A549 (cell line): ENCODE data around the gene AP2A2. TPM values are rescaled to one million over a fixed set of nuclear protein-coding genes. Genes with fewer than 3 reads are reported as not detected.

Source experiments
- ATAC-seq, 2 experiments: fragments of 200-7000 bp in 1 of 2; fragments of >200 bp in 1 of 2; cut with Nextera tagmentation in 1 of 2; cut with Tn5 transposase in 1 of 2; 3 replicates each; pipeline versions ENCODE4 v1.8.0 to v1.9.1; 2018 to 2020; ENCODE audit warnings: mild to moderate bottlenecking in 1 of 2, moderate library complexity in 1 of 2
- CTCF ChIA-PET: fragments of 300-600 bp; sonication (Branson Sonifier 250); formaldehyde crosslinking; extraction: SDS; loops from one replicate; lab custom pipeline; 2021; ENCODE audit warnings: antibody characterized with exemption, inconsistent platforms; lab: Yijun Ruan, JAX
- POLR2A ChIA-PET: fragments of 350-600 bp; formaldehyde crosslinking; extraction: SDS; loops from one replicate; lab custom pipeline; 2021; ENCODE audit warnings: antibody characterized with exemption, inconsistent platforms; lab: Yijun Ruan, JAX
- DNase-seq, 2 experiments: peaks; one replicate each; pipeline versions ENCODE4 v3.0.0 to v3.0.0-alpha.2; 2011 to 2016; ENCODE audit warnings: low read depth in 1 of 2, low spot score in 1 of 2
- FAIRE-seq: peaks from 2 replicates; lab custom pipeline; 2011; peaks lifted over from hg19 to GRCh38; lab: Jason Lieb, UNC
- H3K27ac ChIP-seq, 2 experiments: fragments of >200 bp; sonication (Bioruptor Twin); formaldehyde crosslinking; 3 replicates each; pipeline ENCODE4 v1.5.1; 2016 to 2017
- H3K4me1 ChIP-seq: fragments of >200 bp; sonication (Bioruptor Twin); formaldehyde crosslinking; 3 replicates; pipeline ENCODE4 v1.6.1; 2016
- H3K4me2 ChIP-seq: fragments of >200 bp; sonication (Bioruptor Twin); formaldehyde crosslinking; 3 replicates; pipeline ENCODE4 v1.6.1; 2016
- H3K4me3 ChIP-seq: fragments of >200 bp; sonication (Bioruptor Twin); formaldehyde crosslinking; 3 replicates; pipeline ENCODE4 v1.5.1; 2016
- H3K9me3 ChIP-seq: fragments of >200 bp; sonication (Bioruptor Twin); formaldehyde crosslinking; 3 replicates; pipeline ENCODE4 v1.6.1; 2016
- CBX2 ChIP-seq: fragments of 200-600 bp; sonication (generic); IDR thresholded peaks from 2 replicates; pipeline ENCODE4 v1.6.1; 2016; ENCODE audit warnings: low read depth, mild to moderate bottlenecking, borderline replicate concordance
- CEBPB ChIP-seq, 2 experiments: fragments of >200 bp in 1 of 2; sonication (Bioruptor Twin) in 1 of 2; formaldehyde crosslinking in 1 of 2; IDR thresholded peaks; 2 replicates each; pipeline ENCODE4 v1.6.1; 2012 to 2016
- CHD2 ChIP-seq: fragments of 150-350 bp; IDR thresholded peaks from 2 replicates; pipeline ENCODE4 v1.6.1; 2014; ENCODE audit warnings: low read length; ENCODE audit not compliant: partially characterized antibody
- FOSB ChIP-seq: fragments of 250-450 bp; sonication (Bioruptor Pico); IDR thresholded peaks from 2 replicates; pipeline ENCODE4 v1.5.0; 2020; ENCODE audit warnings: mild to moderate bottlenecking, moderate library complexity
- HOXB13 ChIP-seq: fragments of 250-450 bp; sonication (Bioruptor Pico); IDR thresholded peaks from 2 replicates; pipeline ENCODE4 v1.5.0; 2020; ENCODE audit warnings: low read depth, mild to moderate bottlenecking, moderate library complexity
- JUNB ChIP-seq: fragments of >200 bp; sonication (Bioruptor Twin); formaldehyde crosslinking; IDR thresholded peaks from 2 replicates; pipeline ENCODE4 v1.6.1; 2016
- KDM1A ChIP-seq: fragments of 200-600 bp; sonication (generic); IDR thresholded peaks from 2 replicates; pipeline ENCODE4 v1.6.1; 2016; ENCODE audit warnings: low read depth, mild to moderate bottlenecking
- KDM5A ChIP-seq: fragments of 200-600 bp; sonication (generic); IDR thresholded peaks from 2 replicates; pipeline ENCODE4 v1.6.1; 2016; ENCODE audit warnings: antibody characterized with exemption, mild to moderate bottlenecking
- MAFK ChIP-seq: fragments of 450-650 bp; IDR thresholded peaks from 2 replicates; pipeline ENCODE4 v1.6.1; 2014; ENCODE audit not compliant: partially characterized antibody
- MAZ ChIP-seq: fragments of 150-350 bp; IDR thresholded peaks from 2 replicates; pipeline ENCODE4 v1.6.1; 2014; ENCODE audit warnings: antibody characterized with exemption, low read depth, low read length, borderline replicate concordance
- NPAS2 ChIP-seq: fragments of 250-450 bp; sonication (Bioruptor Pico); IDR thresholded peaks from 2 replicates; pipeline ENCODE4 v1.8.0; 2022; ENCODE audit warnings: mild to moderate bottlenecking, moderate library complexity, borderline replicate concordance
- PHF8 ChIP-seq: fragments of 200-600 bp; sonication (generic); IDR thresholded peaks from 2 replicates; pipeline ENCODE4 v1.6.1; 2016; ENCODE audit warnings: low read depth, mild to moderate bottlenecking, antibody characterized with exemption, moderate library complexity, borderline replicate concordance
- POLR2A ChIP-seq: IDR thresholded peaks from 2 replicates; pipeline ENCODE4 v1.6.1; 2012; ENCODE audit warnings: mild to moderate bottlenecking, low read length
- POLR2AphosphoS2 ChIP-seq: conservative IDR thresholded peaks from 2 replicates; pipeline ENCODE4 v1.6.1; 2012; ENCODE audit warnings: low read length, improper control_type of control experiment, inconsistent platforms
- RAD21 ChIP-seq, 2 experiments: fragments of >200 bp in 1 of 2; sonication (Bioruptor Twin) in 1 of 2; formaldehyde crosslinking in 1 of 2; IDR thresholded peaks in 1 of 2; conservative IDR thresholded peaks in 1 of 2; 2 replicates in 1 of 2; 3 replicates in 1 of 2; pipeline ENCODE4 v1.6.1; 2012 to 2018; ENCODE audit warnings: inconsistent platforms in 1 of 2
- RARB ChIP-seq: fragments of 250-450 bp; sonication (Bioruptor Pico); IDR thresholded peaks from 2 replicates; pipeline ENCODE4 v1.8.0; 2021; ENCODE audit warnings: mild to moderate bottlenecking, moderate library complexity
- RFX5 ChIP-seq: fragments of 450-650 bp; IDR thresholded peaks from 2 replicates; pipeline ENCODE4 v1.7.1; 2014; ENCODE audit warnings: antibody characterized with exemption, mild to moderate bottlenecking, moderate library complexity
- SMC3 ChIP-seq: fragments of >200 bp; sonication (Bioruptor Twin); formaldehyde crosslinking; IDR thresholded peaks from 3 replicates; pipeline ENCODE4 v1.6.1; 2018; ENCODE audit warnings: inconsistent platforms
- ZC3H11A ChIP-seq: fragments of 450-650 bp; IDR thresholded peaks from 2 replicates; pipeline ENCODE4 v1.6.1; 2014; ENCODE audit warnings: antibody characterized with exemption, mild to moderate bottlenecking
- ZFP36 ChIP-seq: fragments of 450-650 bp; IDR thresholded peaks from 2 replicates; pipeline ENCODE4 v1.6.1; 2014; ENCODE audit warnings: borderline replicate concordance; ENCODE audit not compliant: partially characterized antibody
- ZNF302 ChIP-seq: fragments of 250-450 bp; sonication (Bioruptor Pico); IDR thresholded peaks from 2 replicates; pipeline ENCODE4 v1.9.0; 2021; ENCODE audit warnings: inconsistent platforms, mild to moderate bottlenecking, moderate library complexity
- ZSCAN20 ChIP-seq: fragments of 250-450 bp; sonication (Bioruptor Pico); IDR thresholded peaks from 2 replicates; pipeline ENCODE4 v1.8.0; 2022; ENCODE audit warnings: mild to moderate bottlenecking, moderate library complexity
- WGBS: methylation state at CpG from one replicate; pipeline ENCODE4 v1.1.6; 2017; ENCODE audit errors: missing lambda C conversion rate; 5-methylcytosine and 5-hydroxymethylcytosine counted together
- polyA plus RNA-seq, 4 experiments: library from polyadenylated mRNA; depleted of rRNA in 3 of 4; stranded (reverse); fragments of >200 nt; fragmentation: RNase III in 1 of 4; extraction: RNeasy Plus Mini Kit Qiagen cat#74134 plus additional on column Dnase treatment in 1 of 4; gene quantifications; 2 replicates in 3 of 4; 3 replicates in 1 of 4; pipeline ENCODE4 v1.2.3, GENCODE V29; 2011 to 2017
- TF ChIP-seq, protein P1 (sequence below): fragments of >200 bp; sonication (Bioruptor Twin); formaldehyde crosslinking; IDR thresholded peaks from 2 replicates; pipeline ENCODE4 v1.6.1; 2016
- TF ChIP-seq, protein P2 (sequence below): fragments of 200-600 bp; sonication (generic); IDR thresholded peaks from 2 replicates; pipeline ENCODE4 v1.6.1; 2016; ENCODE audit warnings: antibody characterized with exemption, mild to moderate bottlenecking, moderate library complexity
- TF ChIP-seq, protein P3 (sequence below): fragments of 150-350 bp; IDR thresholded peaks from 2 replicates; pipeline ENCODE4 v1.6.1; 2014; ENCODE audit warnings: low read depth, mild to moderate bottlenecking, low read length
- TF ChIP-seq, protein P4 (sequence below): IDR thresholded peaks from 2 replicates; pipeline ENCODE4 v1.6.1; 2012

AP2A2 gene
- polyA plus RNA-seq, 2 of the 4 experiments (the other 2 are of a cell fraction): 39.4 to 60.4 TPM

DNA sequence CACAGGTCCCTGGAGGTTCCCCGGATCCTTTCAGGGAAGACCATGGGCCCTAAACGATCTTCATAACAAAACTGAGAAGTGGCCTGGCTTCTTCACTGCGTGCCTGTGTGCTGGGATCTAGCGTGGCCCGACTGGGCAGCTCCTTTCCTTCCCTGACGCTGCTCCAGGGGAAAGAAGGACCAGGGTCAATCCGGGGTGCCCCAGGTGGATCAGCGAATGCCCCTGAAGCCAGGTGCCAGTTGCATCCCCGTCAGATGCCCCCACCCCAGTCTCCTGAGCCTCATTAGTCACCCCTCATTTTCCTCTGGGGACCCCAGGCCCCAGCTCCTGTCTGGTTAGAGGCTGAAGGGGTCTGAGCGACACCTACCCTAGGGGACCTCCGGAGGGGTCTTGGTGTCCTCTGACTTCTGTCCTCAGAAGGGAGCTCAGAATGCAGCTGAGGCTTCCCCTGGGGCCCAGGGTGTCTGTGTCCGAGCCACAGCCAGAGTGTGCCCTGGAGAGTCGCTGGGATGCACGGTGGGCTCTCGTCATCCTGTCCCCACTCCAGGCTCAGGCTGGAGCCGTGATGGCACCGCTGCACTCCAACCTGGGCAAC is 129.5 kb downstream of the AP2A2 start:
- DNase-seq (no peak), FAIRE-seq (no peak), ATAC-seq (no peak)
- POLR2A ChIA-PET: no interaction called here
- CTCF ChIA-PET: interaction anchor here (1.0 to 2.2 kb wide), 3 partner anchors 130 to 207 kb away, joined by 4 to 9 read pairs (median 5); no protein-coding TSS in a partner anchor
- Histone ChIP-seq H3K4me1 (peaks cover 49% of the 10 kb centered on the region), H3K9me3 (no peaks in the 10 kb centered on the region), H3K4me3 (no peak overlapping the region), H3K4me2 (no peak overlapping the region), H3K27ac (peak overlapping the region in 1 of 2 experiments; percentile 81; a peak in 5 of 6 replicates)
- TF ChIP-seq CBX2 (no peak), RARB (CRISPR knock-in tag) (no peak), KDM5A (no peak), MAZ (no peak), CEBPB (IDR thresholded peaks at IDR 0.05) (no peak), ZSCAN20 (CRISPR knock-in tag) (no peak), JUNB (no peak), ZC3H11A (no peak), ZNF302 (CRISPR knock-in tag) (no peak), RFX5 (no peak), SMC3 (no peak), CHD2 (no peak), POLR2A (no peak)
- TF ChIP-seq, protein P1, sequence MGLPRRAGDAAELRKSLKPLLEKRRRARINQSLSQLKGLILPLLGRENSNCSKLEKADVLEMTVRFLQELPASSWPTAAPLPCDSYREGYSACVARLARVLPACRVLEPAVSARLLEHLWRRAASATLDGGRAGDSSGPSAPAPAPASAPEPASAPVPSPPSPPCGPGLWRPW: no peak
- TF ChIP-seq, protein P2, sequence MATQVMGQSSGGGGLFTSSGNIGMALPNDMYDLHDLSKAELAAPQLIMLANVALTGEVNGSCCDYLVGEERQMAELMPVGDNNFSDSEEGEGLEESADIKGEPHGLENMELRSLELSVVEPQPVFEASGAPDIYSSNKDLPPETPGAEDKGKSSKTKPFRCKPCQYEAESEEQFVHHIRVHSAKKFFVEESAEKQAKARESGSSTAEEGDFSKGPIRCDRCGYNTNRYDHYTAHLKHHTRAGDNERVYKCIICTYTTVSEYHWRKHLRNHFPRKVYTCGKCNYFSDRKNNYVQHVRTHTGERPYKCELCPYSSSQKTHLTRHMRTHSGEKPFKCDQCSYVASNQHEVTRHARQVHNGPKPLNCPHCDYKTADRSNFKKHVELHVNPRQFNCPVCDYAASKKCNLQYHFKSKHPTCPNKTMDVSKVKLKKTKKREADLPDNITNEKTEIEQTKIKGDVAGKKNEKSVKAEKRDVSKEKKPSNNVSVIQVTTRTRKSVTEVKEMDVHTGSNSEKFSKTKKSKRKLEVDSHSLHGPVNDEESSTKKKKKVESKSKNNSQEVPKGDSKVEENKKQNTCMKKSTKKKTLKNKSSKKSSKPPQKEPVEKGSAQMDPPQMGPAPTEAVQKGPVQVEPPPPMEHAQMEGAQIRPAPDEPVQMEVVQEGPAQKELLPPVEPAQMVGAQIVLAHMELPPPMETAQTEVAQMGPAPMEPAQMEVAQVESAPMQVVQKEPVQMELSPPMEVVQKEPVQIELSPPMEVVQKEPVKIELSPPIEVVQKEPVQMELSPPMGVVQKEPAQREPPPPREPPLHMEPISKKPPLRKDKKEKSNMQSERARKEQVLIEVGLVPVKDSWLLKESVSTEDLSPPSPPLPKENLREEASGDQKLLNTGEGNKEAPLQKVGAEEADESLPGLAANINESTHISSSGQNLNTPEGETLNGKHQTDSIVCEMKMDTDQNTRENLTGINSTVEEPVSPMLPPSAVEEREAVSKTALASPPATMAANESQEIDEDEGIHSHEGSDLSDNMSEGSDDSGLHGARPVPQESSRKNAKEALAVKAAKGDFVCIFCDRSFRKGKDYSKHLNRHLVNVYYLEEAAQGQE: no peak
- WGBS: 93% methylated on average over 16 of the region's 17 CpGs

DNA sequence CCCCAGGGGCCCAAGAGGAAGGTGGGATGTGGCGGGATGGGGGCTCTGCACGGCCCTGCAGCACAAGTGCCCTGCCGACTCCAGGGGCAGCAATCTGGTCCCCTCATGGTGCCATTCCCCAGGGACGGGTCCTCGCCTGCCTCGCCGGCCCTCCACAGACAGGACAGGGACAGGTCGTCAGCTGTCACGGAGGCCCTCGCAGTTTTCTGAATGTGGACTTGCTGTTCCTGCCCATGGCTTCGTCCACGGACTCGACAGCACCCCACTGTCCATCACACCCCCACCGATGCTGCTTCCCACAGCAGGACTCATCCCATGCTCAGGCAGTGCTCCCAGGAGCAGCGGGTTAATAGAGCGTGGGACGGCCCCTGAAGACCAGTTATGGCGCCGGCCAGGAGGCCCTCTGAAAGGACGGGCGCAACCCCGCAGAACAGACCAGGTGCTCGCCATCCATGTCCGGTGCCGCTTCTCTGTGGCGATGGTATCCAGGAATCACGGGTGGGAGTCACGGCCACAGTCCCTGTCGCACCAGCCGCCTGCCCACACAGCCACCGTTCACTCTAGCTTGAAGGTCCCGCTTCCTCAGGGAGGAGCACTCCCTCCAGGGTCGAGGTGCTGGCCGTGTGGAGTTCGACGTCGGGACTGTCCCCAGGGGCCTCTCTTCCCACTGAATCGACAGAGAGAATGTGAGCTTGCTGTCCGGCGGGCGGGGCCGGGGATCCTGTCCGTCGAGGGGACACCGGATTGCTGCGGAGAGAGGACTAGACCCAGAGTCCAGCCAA is 130.5 kb downstream of the AP2A2 start:
- H3K9me3 ChIP-seq: no peaks in the 10 kb centered on the region
- no peak overlapping the region; a peak in 1 of 6 replicates for H3K27ac ChIP-seq
- H3K4me1 ChIP-seq: peaks cover 53% of the 10 kb centered on the region
- WGBS: 87% methylated on average over 42 of the region's 46 CpGs
- ChIA-PET POLR2A (no interaction called here), CTCF (interaction anchor here (1.1 to 1.8 kb wide), 3 partner anchors 131 to 208 kb away, joined by 4 to 5 read pairs (median 4); no protein-coding TSS in a partner anchor)
- TF ChIP-seq ZFP36 (no peak), FOSB (no peak), RAD21 (conservative IDR thresholded peaks at IDR 0.05 in 1 of 2, IDR thresholded peaks at IDR 0.05 in 1 of 2) (no peak), HOXB13 (CRISPR knock-in tag) (no peak), CHD2 (no peak), NPAS2 (no peak), POLR2AphosphoS2 (no peak), KDM1A (no peak), PHF8 (no peak), ZSCAN20 (CRISPR knock-in tag) (no peak), MAFK (no peak), POLR2A (no peak)
- TF ChIP-seq, protein P3, sequence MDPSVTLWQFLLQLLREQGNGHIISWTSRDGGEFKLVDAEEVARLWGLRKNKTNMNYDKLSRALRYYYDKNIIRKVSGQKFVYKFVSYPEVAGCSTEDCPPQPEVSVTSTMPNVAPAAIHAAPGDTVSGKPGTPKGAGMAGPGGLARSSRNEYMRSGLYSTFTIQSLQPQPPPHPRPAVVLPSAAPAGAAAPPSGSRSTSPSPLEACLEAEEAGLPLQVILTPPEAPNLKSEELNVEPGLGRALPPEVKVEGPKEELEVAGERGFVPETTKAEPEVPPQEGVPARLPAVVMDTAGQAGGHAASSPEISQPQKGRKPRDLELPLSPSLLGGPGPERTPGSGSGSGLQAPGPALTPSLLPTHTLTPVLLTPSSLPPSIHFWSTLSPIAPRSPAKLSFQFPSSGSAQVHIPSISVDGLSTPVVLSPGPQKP: no peak
- TF ChIP-seq, protein P4, sequence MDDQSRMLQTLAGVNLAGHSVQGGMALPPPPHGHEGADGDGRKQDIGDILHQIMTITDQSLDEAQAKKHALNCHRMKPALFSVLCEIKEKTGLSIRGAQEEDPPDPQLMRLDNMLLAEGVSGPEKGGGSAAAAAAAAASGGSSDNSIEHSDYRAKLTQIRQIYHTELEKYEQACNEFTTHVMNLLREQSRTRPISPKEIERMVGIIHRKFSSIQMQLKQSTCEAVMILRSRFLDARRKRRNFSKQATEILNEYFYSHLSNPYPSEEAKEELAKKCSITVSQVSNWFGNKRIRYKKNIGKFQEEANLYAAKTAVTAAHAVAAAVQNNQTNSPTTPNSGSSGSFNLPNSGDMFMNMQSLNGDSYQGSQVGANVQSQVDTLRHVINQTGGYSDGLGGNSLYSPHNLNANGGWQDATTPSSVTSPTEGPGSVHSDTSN: no peak
- DNase-seq (no peak), ATAC-seq (no peak), FAIRE-seq (no peak)
- H3K4me3 ChIP-seq: no peak overlapping the region
- H3K4me2 ChIP-seq: no peak overlapping the region
